A673 (cell line): ENCODE results near the gene GPR84.

ENCODE experiments used
- CTCF ChIP-seq: fragments of 300-800, 200-600 bp; sonication (generic); conservative IDR thresholded peaks from 2 replicates; pipeline ENCODE4 v1.5.1; 2017; ENCODE audit warnings: low read depth, mild to moderate bottlenecking, antibody characterized with exemption, low read length, moderate library complexity, mixed read lengths
- EZH2 ChIP-seq: fragments of 200-600 bp; sonication (generic); IDR thresholded peaks from 2 replicates; pipeline ENCODE4 v1.6.1; 2017; ENCODE audit warnings: borderline replicate concordance, low read depth, mild to moderate bottlenecking, mixed read lengths, antibody characterized with exemption, low read length; ENCODE audit not compliant: poor library complexity, severe bottlenecking

DNA sequence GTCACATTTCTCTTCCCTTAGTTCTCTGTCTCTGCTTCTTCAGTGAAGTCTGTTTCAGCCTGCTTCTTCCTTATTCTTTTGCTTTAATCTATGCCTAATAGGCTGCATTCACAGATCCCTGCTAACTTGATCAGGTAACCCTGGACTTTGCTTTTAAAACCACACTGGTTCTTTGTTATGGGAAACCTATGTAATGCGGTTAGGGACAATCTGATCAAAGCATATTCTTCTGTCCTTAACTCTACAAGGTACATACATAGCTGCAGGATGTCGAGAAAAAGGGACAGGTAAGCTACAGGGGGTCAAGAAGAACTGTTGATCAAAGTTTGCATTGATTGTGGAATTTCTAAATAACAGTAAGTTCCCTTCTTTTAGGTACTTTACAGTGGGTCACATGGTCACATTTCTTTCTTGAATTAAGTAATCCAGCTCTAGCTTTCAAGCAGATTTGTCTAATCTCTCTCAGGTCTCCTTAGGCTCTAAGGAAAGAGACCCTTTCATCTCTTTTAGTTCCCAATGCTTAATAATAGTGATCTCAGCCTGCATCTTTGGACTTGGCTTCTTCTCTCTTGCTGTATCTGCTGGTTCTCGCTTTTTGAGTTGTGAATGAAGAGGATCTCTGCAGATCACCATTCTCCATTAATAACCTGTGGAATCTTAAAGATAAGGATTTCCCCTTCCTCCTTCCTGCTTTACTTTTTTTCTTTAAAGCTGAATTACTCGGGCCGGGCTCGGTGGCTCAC lies 35.5 kb downstream of the GPR84 start:
- TF ChIP-seq CTCF (no peak), EZH2 (no peak)
